ENCODE results near the gene RNF32.

The RNF32 gene

DNA sequence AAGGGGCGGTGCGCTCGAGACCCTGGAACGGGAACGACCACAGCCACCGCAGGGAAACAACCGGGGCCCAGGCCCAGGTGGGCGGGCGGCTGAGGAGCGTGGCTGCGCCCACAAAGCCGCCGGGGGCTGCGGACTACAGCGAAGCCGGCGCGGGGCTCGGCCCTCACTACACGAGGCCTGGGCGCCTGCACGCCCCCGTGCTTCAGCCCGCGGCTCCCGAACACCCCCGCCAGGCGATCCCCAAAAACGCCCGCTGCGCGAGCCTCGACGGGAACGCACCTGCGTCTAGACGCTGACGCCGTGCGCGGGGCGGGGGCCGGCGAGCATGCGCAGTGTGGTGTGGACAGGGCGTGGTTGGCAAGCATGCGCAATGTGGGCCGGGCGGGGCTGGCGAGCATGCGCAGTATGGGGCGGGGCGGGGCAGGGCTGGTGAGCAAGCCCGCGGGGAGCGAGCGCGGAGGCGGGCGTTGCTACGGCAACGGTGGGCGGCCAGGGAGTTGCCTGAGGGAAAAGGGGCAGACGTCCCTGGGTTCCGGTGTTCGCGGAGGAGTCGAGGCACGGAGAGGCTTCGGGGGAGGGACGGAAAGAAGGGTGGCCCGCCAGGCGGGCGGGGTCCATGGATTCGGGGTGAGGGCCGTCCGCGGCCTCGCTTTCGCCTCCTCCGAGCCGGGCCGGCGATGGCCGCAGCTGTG lies at the start of gene RNF32:
RNF32 (plus strand) TSS at position 518 of the 692 bp plus-strand sequence. CDS start 3,104 bp downstream, outside the sequence.
- no peak for DNase-seq

DNA sequence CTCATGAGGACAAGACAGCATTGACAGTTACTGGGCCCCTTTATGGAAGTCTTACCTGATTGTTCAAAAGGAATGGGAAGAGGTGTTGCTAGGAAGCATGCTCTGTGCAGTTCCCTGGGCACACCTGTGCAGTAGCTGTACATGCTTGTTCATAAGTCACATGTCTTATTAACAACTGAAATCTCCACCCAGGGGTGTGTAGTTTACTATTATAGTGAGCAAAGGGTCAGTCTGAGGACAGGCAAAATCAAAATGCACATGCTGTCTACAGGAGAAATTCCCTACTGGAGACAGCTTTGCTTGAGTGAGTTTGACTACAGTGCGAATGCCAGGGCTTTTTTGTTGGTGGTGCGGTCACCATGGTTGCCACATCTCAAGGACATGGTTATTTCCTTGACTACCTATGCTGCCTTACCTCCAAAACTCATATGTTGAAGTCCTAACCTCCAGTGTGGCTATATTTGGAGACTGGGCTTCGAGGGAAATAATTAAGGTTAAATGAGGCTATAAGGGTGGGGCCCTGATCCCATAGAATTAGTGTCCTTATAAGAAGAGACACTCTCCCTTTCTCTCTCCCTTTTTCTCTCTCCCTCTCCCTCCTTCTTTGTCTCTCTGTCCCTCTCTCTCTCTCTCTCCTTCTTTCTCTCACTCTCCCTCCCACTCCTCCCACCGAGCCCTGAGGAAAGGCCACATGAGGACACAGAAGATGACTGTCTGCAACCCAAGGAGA lies 48.3 kb upstream of the RNF32 start:
- no peak for DNase-seq

DNA sequence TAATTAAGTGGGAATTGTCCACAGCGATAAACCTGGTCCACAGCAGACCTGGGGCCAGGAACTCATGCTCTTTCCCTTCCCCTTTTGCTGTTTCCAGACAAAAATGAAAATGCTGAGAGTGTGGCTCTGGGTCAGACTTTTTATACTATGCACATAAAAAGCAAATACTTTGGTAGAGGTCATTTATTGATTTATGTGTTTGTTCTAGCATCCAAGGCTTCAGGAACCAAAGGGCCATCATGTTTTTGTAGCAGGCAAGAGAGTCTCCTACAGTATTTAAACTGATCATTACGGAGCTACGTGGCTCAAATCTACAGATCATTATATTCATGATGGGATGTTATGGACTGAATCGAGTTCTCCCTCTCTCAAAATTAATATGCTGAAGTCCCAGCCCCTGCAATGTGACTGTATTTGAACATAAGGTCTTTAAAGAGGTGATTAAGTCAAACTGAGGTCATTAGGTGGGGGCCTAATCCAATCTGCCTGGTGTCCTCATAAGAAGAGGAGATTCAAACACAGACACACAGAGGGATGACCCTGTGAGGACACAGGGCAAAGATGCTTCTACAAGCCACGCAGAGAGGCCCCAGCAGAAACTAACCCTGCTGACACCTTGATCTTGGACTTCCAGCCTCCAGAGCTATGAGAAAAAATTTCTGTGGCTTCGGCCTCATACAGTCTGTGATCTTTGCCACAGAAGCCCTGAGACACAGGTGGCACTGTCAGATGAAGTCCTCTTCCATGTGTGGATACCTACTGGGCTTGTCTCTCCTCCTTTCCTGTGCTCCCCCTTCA lies 46.1 kb upstream of the RNF32 start:
- DNase-seq, result no peak

DNA sequence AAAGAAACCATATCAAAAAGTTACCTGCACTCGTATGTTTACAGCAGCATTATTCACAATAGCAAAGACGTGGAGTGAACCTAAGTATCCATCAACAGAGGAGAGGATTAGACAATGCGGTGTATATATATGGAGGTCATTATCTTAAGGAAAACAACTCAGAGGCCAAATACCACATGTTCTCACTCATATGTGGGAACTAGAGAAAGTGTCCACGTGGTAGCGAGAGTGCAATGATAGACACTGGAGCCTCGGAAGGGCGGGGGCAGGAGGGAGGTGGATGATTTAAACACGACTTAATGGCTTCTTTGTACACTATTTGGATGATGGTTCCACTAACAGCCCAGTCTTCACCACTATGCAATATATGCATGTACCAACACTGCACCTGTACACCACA lies 40.1 kb upstream of the RNF32 start:
- no peak for DNase-seq

DNA sequence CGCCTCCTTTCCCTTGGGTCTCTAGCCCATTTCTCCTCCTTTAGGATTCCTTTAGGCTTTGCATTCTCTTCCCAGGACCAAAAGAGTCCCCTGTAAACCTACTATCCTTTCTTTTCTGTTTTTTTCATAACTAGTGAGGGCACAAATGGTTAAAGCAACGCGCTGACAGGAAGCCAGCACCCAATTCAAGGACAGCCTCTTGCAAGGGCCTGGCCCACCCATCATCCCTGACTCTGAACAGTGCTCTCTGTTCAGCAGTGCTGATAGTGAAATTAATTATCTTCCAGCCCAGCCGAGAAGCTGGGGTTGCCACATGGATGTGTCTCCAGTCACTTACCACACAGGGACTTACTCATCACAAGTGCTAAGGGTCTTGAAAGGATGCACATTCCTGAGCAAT lies 38.3 kb upstream of the RNF32 start:
- DNase-seq, result no peak

DNA sequence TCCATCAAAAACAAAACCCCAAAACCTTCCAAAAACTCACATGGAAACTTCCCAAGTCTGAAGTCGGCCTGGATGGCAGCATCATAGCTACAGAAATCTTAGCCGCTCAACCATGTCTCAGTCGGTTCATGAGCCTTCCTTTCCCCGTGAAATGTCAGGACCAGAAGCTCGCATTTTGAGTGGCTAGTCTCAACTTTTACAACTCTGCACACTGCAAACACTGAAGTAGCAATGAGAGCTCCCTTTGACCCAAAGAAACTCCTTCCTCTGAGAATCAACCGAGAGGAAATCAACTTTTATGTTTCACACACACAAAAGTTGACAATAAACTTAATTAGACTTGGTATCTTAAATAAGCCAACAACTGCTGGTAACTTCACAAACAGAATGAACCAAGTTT lies 37.6 kb upstream of the RNF32 start:
- DNase-seq, result no peak

DNA sequence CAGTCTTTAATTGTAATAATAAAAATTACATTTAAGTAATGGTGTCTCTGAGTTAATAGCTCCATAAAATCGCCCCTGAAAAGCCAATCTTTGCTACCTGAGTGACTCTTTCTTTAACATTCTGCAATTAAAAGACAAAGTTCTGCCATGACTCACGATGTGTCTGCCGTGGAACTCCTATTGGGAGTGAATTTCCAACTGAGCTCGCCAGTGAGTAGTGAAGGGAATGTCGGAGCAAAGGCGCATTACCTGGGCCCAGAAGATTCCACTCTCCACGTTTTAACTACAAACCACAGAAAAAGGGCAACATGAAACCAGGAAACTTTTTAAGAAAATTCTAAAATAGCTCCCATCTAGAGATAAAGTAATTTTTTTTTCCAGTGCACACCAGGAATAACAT lies 36.9 kb upstream of the RNF32 start:
- no peak for DNase-seq

DNA sequence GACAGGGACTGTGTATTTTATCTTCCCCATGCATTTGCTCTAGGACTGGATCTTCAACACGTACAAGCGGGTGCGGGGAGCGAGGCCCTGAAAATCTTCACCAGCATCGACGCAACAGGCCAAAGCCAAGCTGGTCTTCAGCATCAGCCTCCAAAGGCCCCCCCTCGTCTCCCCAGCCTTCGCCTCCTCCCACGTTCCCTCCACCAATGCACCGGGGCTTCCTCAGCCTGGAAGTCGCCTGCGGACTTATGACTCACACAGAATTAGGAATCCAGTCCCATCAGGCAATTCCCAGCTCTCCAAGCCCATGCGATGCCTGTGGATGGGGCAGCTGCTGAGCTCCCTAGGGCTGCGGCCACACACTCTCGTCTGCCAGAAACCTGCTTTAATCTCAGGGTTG lies 36.3 kb upstream of the RNF32 start:
- DNase-seq, result no peak

DNA sequence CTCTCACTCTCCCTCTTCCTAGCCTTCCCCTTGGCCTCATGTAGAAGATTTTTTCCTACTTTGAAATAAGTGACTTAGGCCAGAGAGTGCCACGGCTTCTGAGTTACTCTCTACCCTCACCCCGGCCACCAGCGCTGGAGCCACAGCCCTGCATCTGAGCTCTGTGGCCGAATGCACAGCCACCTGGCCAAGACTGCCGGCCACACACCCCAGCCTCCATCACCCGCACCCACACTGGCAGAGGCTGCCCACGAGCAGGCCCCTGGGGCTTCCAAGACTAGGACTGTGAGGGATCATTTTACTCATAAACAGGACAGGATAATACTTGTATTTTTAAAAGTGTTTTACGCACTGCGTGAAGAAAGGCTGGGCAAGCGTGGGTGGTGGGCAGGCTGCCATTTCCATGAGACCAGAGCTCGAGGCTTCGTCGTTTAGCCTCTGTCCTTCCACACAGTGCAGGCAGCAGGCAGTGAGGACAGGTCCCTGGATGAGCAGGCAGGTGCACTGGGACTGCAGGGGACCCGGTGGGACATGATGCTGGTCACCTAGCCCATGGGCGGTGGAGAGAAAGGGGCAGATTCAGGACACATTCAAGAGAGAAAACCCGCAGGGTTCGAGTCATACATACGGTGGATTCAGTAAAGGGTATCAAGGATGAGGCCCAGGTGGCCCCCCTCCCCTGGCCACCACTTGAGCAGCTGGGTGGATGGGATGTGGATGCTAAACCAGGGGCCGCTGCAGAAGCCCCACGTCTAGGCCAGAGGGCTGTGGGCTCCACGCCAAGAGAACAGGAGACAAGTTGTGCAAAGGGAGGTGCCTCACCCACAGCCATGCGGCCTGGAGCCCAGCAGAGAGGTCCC lies 35.5 kb upstream of the RNF32 start:
- DNase-seq, result no peak

DNA sequence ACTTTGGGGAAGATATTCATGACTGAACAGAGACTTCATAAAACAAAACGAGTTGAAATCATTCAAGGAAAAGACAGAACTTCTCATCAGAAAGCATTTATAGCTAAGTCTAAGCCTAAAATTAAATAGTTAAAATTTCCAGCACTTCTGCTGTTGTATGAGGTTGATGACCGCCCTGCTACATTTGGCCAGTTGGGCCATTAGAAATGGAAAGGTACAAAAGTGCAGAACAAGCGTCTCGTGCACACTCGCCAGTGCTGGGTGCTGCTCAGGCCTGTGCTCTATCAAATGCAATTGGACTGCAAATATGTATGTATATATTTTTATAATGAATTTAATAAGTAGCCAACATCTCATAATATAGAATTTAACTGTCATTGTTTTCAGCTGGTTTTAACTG lies 34.4 kb upstream of the RNF32 start:
- DNase-seq, result no peak

DNA sequence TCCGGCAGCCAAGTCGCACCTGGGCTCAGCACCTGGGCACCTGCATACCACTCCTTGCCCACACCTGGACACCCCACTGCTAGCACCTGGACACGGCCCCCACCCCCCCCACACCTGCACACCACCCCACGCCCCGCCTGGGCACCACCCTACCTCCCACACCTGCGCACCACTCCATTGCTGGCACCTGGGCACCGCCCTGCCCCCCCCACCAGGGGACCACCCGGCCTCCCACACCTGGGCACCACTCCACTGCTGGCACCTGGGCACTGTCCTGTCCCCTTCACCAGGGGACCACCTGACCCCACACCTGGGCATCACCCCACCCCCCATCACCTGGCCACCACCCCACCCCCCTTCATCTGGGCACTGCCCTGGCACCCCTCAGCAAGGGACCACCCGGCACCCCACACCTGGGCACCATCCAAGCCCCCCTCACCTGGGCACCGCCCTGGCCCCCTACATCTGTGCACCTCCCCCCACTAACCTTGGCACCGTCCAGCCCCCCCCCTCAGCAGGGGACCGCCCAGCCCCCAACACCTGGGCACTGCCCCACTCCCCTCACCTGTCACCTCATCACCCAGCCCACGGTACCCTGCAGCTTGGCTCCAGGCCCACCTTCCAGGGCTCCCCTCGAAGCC lies 33.8 kb upstream of the RNF32 start:
- no peak for DNase-seq

DNA sequence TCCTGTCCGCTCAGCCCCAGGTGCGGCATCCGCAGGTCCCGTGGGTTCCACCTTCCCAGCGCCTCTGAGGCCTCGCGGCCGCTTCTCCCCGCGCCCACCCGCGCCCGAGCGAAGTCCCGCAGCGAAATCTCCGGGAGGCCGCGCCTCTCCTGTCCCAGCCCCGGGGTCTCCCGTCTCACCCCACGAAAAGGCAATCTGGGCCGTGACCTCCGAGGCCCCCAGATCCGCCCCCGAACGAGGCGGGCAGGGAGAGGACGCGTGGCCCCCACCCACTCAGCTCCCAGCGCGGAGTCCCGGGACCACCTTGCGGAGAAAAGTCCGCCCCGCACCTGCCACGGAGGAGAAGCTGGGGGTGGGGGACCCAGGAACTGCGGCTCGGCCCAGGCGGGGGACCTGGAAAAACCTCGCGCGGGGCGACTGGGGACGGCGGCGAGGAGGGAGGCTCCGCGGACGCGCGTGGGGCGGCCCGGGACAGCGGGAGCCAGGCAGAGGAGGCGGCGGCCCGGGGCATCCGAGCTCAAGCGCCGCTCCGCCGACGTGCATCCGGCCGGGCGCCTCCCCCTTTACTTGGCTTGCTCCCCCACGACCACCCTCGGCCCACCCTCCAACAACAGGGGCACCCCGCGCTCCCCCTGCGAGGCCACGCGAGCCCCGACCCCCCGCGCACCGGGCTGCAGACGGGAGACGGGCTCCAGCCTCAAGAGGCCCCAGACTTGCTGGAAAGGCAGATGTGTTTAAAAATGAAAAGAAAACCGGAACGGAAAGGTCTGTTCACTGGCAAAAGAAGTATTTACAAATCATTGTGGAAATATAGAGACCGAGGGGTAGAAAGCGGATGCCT lies 33.0 kb upstream of the RNF32 start:
- DNase-seq, result no peak

DNA sequence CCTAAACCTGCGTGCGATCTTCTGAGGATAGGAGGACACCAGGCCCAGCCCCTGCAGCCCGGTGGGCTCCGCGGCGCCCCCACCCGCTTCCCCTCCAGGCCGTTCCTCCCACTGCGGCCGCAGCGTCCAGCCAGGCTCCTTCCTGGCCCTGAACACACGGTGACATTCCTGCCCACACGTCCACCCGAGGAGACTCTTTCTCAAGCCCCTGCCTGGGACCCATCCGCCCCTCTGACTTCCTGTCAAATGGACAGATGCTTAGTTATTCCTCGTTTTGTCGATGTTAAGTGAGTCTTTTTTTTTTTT lies 32.4 kb upstream of the RNF32 start:
- no peak for DNase-seq

DNA sequence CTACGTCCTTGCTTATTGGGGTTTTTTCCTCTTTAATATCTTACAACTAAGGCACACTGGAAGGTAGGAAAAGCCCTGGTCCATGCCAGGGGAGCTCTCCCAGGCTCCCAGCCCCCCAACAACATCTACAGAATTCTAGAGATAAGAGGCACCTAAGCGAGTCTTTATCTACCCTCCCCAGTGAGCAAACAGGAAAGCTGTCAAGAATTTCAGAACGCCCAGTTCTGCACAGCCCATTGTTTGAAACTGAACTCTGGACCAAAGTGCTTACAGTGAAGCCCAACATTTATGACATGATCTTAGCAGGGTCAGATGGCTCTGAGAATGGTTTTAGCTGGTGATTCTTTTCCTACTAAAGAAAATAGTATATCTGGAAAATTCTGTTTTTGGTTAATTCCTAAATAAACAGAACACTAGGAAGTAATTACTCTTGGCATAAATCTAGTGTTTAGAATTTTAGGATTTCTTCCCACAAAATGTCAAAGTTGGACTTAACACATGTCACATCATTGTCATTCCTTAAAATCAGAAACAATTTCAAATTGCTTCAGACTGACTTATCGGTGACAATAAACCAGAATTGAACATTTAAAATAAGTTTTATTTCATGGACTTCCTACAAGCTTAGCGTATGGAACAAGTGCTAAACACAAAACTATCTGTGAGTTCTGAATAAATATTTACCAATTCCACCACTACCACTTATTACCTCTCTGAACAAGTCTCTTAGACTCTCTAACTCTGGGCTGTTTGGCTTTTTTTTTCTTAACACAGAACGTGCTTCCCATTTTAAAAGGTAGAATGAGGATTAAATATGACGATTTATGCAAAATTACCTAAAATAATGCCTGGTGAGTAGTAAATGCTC lies 31.3 kb upstream of the RNF32 start:
- DNase-seq, result no peak

DNA sequence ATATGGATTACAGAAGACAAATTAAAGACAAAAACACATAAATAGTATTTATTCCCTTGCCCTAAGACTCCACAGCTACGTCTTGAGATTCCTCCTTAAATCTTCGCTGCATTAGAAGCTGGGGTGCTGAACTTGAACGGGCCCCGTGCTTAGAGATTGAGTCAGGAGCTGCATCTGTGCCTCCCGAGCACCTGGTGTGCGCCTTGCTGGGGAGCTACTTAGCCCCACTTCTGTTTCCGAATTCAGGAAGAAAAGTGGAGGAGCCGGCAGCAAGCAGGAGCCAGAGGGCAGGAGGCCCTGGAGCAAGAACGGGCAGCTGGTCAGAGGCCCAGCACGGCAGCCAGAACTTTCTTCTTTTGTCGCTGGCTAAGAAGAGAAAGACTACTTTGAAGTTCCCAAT lies 30.4 kb upstream of the RNF32 start:
- no peak for DNase-seq

DNA sequence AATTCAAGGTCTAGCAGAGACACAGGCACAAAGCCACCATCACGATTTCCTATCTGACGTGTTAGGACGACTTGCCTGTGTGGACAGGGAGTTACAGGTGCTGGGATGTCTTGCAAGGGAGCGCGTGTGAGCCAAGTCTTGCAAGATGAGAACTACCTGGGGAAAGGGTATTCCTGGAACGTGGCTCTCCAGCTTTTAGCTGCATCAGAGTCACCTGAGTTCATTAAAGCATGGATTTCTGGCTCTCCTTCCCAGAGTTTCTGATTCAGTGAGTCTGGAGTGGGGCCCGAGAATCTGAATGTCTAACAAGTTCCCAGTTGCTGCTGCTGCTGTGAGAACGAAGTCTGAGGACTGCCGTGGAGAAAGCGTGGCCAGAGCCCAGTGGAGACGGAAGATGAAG lies 30.0 kb upstream of the RNF32 start:
- DNase-seq, result no peak

DNA sequence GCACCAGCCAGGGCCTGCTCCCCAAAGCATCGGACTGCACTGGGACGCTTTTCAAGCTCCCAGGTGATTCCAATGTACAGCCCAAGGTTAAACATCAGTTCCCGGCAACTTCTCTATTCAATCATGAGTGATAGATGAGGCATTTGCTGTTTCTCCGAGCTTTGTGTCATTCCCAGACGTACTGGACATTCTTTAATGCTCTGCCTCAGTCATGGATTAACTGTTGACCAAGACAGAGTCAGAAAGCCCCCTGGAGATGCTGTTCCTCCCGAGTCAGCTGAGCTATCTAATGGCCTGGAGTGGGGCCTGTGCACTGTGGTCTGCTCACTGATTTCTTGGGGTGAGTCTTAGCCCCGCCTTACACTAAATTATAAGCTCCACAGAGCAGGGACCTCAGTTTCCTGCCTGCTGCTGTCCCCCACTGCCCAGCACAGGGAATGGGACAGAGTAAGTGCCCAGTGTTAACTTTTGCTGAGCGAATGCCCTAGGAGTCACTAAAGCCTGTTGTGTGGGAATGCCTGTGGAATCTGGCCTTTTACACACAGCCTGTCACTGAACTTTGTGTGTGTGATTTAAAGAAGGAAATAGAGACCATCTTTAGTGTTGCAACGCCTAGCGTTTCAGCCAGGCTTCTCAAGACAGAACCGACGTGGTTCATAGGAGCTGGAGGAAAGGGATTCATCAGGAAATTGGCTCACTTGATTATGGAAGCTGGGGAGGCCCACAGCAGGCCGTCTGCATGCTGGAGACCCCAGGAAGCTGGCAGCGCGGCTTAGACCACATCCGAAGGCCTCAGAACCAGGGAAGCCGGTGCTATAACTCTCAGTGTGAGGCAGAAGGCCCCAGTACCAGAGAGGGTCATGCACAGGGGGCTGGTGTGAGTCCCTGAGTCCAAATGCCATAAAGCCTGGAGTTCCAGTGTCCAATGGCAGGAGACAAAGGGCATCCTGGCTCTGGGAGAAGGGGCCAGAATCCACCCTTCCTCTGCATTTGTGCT lies 29.3 kb upstream of the RNF32 start:
- no peak for DNase-seq

DNA sequence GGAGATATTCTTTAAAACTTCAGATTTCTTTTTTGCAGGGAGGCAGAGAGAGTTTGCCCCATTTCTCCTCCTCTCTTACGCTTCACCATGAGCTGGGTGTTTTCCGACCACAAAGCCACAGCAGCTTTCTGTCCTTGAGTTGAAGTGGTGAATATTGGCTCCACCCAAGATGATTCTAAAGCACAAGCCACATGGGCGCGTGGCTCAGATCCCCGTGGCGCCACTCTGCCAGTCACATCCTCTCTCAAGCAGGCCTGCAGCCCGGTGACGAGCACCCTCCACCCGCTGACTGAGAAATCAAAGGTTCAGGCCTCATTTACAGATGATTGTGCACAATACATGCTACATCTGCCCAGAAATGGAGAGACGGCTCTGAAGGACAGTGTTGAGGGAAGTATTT lies 27.6 kb upstream of the RNF32 start:
- DNase-seq, result no peak
